Measurements from ENCODE around the gene PARM1. TPM values are rescaled to one million over a fixed set of nuclear protein-coding genes. Genes with fewer than 3 reads are reported as not detected.

Gene PARM1
- polyA plus RNA-seq, 3 donors, result 0.06 to 0.54 (median 0.27) TPM

DNA sequence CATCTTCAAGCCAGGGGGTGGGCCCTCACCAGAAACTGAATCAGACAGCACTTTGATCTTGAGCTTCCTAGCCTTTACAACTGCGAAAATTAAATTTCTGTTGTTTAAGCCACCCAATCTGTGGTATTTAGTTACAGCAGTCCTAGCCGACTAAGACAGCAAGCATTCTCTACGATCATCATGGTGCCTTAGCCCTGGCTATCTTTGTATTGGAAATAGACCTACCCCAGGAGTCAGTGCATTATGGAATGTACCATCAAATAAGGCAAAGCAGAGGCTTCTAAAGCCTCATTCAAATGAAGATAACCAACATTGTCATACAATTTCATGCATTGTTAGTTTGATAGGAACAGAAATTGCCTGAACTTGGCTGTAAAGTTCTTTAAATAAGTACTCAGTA is 75.0 kb downstream of the PARM1 start:
- Histone ChIP-seq H3K4me1 (ENCODE audit: control insufficient read depth in 1 of 2, insufficient read depth in 2 of 2, low read length in 2 of 2) (no peaks in the 10 kb centered on the region), H3K79me2 (ENCODE audit: insufficient read depth, low read length) (no peaks in the 10 kb centered on the region), H3K9me3 (replicated peaks in 1 of 2; ENCODE audit: control insufficient read depth in 1 of 2, insufficient read depth in 1 of 2, low read length in 2 of 2) (peaks cover 0 to 6% of the 10 kb centered on the region in 2 donors), H2AFZ (ENCODE audit: insufficient read depth, low read depth, low read length, poor library complexity, severe bottlenecking) (no peak overlapping the region), H4K20me1 (ENCODE audit: insufficient read depth, low read length) (no peaks in the 10 kb centered on the region), H3K36me3 (replicated peaks in 1 of 2; ENCODE audit: control insufficient read depth in 1 of 2, insufficient read depth in 2 of 2, low read length in 2 of 2) (no peaks in the 10 kb centered on the region), H3K27ac (ENCODE audit: low read depth in 1 of 2, low read length in 2 of 2) (no peak overlapping the region), H3K4me2 (replicated peaks; ENCODE audit: extremely low read depth, low read length, poor library complexity, severe bottlenecking) (no peak overlapping the region), H3K4me3 (replicated peaks in 1 of 3; ENCODE audit: low read depth in 2 of 3, low read length in 3 of 3) (no peak overlapping the region), H3K9ac (ENCODE audit: insufficient read depth, low read length, poor library complexity, severe bottlenecking) (no peak overlapping the region), H3K27me3 (ENCODE audit: control insufficient read depth in 2 of 2, insufficient read depth in 2 of 2, low read length in 2 of 2) (no peaks in the 10 kb centered on the region)
- no peak for DNase-seq
- Mint-ChIP-seq H3K4me3 (no peak overlapping the region), H3K27me3 (ENCODE audit: low read depth in 3 of 3) (peaks cover 0 to 4% (median 3%) of the 10 kb centered on the region in 3 donors), H3K36me3 (no peaks in the 10 kb centered on the region), H3K27ac (no peak overlapping the region), H3K4me1 (no peaks in the 10 kb centered on the region), H3K9me3 (peaks cover 0 to 20% (median 10%) of the 10 kb centered on the region in 7 donors)
- WGBS (ENCODE audit: insufficient coverage), result 90% methylated on average over 2 of the region's 3 CpGs
- no peak for TF ChIP-seq CTCF (IDR thresholded peaks at IDR 0.05)
- intact Hi-C loops (cut with micrococcal nuclease), result no loop called here

DNA sequence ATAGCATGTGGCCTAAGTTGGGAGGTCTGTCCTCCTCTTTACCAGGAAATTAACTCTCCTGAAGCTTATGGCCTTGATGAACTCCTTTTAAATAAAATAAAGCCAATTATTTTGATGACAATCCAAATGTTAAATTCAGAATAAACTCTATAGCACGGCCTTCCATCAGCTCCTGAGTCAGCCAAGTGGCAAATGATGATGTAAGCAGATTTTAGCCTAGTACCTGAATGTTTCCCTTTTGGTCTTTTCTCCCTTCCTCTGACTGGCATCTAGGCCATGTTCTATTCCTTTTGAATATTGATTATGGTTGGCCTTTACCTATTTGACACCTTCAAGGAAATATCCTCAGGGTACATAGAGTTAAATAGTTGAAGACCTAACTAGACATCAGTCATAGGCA is 76.2 kb downstream of the PARM1 start:
- no peak overlapping the region for H3K9ac ChIP-seq (ENCODE audit: insufficient read depth, low read length, poor library complexity, severe bottlenecking)
- no peaks in the 10 kb centered on the region for H3K27me3 ChIP-seq (ENCODE audit: control insufficient read depth in 2 of 2, insufficient read depth in 2 of 2, low read length in 2 of 2)
- TF ChIP-seq CTCF (IDR thresholded peaks at IDR 0.05), result no peak
- no peaks in the 10 kb centered on the region for H3K79me2 ChIP-seq (ENCODE audit: insufficient read depth, low read length)
- peaks cover 0 to 4% (median 3%) of the 10 kb centered on the region in 3 donors for H3K27me3 Mint-ChIP-seq (ENCODE audit: low read depth in 3 of 3)
- intact Hi-C loops (cut with micrococcal nuclease), result no loop called here
- no peaks in the 10 kb centered on the region for H3K36me3 ChIP-seq (replicated peaks in 1 of 2; ENCODE audit: control insufficient read depth in 1 of 2, insufficient read depth in 2 of 2, low read length in 2 of 2)
- no peak overlapping the region for H3K4me2 ChIP-seq (replicated peaks; ENCODE audit: extremely low read depth, low read length, poor library complexity, severe bottlenecking)
- no peak overlapping the region for H3K4me3 Mint-ChIP-seq
- no peaks in the 10 kb centered on the region for H3K36me3 Mint-ChIP-seq
- H3K27ac Mint-ChIP-seq, result no peak overlapping the region
- WGBS (ENCODE audit: insufficient coverage), result no CpG with 5 or more reads among the region's 1 CpG
- no peak overlapping the region for H2AFZ ChIP-seq (ENCODE audit: insufficient read depth, low read depth, low read length, poor library complexity, severe bottlenecking)
- H3K4me1 Mint-ChIP-seq, result no peaks in the 10 kb centered on the region
- no peak for DNase-seq
- peaks cover 0 to 6% of the 10 kb centered on the region in 2 donors for H3K9me3 ChIP-seq (replicated peaks in 1 of 2; ENCODE audit: control insufficient read depth in 1 of 2, insufficient read depth in 1 of 2, low read length in 2 of 2)
- no peaks in the 10 kb centered on the region for H3K4me1 ChIP-seq (ENCODE audit: control insufficient read depth in 1 of 2, insufficient read depth in 2 of 2, low read length in 2 of 2)
- H3K9me3 Mint-ChIP-seq, result peaks cover 0 to 21% (median 10%) of the 10 kb centered on the region in 7 donors
- no peaks in the 10 kb centered on the region for H4K20me1 ChIP-seq (ENCODE audit: insufficient read depth, low read length)
- H3K27ac ChIP-seq (ENCODE audit: low read depth in 1 of 2, low read length in 2 of 2), result no peak overlapping the region
- no peak overlapping the region for H3K4me3 ChIP-seq (replicated peaks in 1 of 3; ENCODE audit: low read depth in 2 of 3, low read length in 3 of 3)
